CD4-positive, alpha-beta T cell treated with Interleukin-1 beta for 1 hour (primary cell): ENCODE data around the gene BCOR.

Experiments used
- DNase-seq, 2 donors: peaks; one replicate each; pipeline ENCODE4 v3.0.0-alpha.2; 2020 to 2022

The BCOR gene

DNA sequence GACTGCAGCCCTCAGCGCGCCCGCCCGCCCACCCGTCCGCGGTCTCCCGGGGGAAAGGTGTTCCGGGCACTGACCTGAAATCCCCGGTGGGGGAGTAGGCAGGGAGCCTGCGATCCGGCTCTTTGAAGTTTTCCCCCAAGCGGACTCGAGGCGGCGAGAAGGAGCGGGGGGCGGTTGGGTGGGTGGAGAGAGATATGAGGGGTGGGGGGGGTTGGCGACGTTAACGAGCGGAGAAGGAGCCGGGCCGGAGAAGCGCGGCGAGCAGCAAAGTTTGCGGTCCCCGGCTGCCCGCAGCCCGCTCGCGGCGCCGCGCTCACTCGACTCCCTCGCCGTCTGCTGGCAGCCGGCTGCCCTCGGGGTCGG, 636 bp downstream of the BCOR start:
- peak; percentile 29 to 43 for DNase-seq

DNA sequence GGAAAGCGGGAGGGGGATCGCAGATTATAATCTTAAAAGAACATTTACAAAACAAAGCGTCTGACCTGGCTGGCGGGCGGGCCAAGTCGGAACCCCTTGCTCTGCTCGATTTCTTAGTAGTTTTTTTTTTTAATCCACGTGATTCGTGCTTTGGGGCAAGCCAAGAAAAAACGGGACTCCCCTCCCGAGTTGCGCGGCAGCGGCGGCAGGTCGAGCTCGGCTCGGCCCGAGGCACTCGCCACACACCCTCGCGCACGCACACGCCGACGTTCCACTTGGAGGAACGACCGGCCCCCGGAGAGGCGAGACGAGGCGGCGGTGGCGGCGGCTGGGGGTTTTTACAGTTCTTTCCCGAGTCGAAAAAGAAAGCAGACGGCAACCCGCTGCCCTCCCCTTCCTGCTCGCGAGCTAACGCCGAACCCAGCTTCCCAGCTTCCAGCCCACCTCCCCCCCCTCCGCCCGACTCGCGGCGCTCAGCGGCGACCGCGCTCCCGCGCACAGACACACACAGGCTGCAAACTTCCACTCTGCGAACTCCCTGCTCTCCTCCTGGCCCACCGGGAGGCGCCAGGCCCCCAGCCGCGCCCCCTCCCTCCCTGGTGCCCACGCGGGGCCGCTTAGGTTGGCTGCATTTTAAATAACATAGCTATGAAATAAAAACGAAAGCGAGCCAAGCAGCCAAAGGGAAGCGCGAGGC, 1.2 kb downstream of the BCOR start:
- DNase-seq, result peak; percentile 68 to 71

DNA sequence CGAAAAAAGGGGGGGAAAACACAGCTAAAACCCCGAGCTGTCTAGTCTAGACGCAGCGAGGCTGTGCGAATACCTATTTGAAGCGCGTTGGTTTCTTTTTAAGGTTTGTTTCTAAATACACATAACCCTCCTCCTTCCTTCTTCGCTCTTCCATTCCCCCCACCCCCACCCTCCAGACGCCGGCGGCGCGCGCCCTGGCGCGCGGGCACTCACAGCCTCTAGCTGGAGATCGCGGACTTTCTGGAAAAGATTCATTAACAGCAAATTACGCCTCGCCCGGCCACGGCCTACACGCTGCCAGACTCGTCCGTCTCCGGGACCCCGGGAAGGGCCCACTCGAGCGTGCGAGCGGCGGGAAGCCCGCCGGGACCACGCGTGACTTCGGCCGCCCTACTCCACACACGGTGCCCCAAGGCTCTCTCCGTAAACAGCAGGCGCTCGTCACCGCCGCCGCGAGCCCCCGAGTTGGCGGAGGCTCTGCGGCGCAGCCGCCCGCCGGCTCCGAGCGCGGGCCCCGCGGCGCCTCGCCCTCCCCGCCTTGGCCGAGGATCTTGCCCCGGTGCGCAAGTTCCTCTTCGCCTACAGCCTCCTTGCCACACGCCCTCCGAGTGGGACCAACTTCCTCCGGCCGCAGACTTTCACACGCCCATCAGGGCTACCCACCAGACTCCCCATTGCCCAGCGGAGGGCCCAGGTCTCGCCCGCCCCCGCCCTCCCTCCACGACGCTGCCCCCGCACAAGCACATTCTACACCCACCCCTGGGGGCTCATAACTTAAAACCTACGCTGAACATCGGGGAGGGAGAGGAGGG, 2.0 kb downstream of the BCOR start:
- DNase-seq, result peak; percentile 29 to 42

DNA sequence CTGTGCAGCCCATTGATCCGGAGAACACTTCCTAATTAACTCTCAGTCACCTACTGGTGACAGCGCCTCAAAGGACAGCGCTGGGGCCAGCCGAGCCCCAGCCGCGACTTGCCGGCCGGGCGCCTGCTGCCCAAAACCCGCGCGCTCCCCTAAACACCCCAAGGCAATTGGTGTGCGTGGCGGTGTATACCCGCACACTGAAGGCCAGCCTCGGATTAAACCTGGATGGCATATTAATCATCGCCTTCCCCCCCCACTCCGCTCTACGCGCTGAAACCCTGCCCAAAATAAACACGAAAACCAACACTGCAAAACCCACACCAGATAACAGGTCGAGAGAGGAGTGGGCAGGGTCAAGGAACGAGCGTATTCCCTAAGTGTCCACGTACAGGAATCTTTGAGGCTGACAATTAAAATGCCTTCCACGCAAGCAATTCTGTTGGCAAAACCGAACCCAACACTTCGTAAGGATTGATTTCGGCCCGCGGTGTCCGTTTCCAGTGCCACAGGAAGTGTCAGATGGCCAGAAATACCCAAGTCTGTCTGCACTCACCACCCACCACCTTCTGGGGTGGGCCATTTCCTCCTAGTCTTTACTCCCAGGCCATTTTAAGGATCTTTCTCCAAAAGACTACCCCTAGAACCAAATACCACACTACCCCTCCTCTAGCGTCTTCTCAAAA, 2.7 kb downstream of the BCOR start:
- DNase-seq, result no peak

DNA sequence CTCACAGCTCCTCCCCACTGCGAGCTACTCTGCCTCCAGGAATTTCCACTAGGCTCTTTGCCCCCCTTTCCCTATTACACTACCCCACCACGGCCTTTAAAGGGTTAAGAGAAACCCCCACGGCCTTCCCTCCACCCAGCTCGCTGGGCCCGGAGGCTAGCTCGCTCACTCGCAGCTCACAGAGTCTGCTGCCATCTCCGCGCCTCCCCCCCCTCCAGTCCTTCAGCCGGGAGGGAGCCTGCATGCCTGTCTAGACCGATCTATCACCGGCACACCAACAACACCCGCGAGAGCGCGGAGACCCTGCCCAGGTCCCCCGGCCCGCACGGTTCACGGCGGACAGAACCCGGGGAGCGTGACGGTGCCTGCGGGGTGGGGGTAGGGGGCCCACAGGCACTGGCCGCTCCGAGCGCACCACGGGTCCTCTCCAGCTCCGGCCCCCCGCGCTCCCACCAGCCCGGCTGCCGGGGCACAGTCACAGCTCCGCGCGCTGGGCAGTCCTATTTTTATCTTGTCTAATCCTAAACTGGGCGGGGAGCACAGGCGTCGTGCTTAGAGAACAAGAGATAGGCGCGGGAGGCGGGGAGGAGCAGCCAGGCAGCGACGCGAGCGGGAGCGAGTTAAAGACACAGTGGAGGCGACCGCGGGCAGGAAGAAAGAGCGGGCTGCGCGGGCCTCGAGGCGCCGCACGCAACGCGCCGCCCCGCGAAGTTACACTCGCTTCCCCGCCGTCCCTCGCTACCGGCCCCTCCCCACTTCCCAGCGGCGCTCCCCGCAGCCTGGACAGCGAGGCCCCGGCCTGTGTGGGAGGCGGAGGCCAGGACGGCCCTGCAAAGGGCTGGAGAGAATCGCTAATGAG, 3.5 kb downstream of the BCOR start:
- no peak for DNase-seq

DNA sequence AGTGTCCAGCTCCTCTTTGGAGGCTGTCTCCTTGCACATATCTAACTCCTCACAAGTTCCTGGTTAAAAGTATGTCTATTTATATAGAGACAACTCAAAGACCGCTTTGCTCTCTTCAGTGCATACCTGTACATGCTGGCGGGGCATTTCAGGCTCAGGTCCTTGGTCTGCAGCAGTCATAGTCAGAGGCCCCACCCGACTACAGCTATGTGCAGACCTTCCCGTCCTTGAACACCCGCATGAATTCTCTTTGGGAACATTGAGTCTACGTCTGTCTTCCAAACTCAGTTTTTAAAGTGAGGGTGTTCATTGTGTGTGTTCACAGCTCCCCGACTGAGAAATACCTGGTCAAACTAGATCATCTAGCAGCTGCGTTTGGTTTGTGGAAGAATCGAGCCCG, 4.2 kb downstream of the BCOR start:
- no peak for DNase-seq

DNA sequence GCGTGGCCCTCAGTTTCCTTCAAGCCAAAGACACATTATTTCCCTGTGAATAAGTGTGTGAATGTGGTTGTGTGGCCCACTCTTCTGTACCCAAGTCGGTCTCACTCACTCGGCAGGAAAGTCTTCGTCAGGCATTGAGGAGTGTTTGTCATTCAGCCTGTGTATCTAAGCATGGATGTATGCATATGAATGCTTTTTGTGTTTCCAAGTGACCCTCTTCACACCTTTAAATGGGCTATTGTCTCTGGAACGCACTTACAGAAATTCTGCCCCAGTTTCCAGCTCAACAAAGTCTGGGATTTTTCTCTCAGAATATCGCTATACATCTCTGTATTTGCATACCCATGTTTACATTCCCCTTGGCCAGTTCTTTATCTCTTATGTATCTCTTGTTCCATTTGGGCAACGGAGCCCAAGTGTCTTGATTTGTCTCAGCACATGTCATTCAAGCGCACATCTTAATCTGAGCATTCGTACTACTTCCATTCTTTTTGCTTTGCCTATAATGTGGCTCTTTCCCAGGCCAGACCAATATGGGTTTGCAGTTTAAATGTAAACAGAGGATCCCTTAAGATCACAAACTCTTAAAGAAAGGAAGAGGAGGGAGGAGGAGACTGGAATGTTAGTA, 4.8 kb downstream of the BCOR start:
- no peak for DNase-seq

DNA sequence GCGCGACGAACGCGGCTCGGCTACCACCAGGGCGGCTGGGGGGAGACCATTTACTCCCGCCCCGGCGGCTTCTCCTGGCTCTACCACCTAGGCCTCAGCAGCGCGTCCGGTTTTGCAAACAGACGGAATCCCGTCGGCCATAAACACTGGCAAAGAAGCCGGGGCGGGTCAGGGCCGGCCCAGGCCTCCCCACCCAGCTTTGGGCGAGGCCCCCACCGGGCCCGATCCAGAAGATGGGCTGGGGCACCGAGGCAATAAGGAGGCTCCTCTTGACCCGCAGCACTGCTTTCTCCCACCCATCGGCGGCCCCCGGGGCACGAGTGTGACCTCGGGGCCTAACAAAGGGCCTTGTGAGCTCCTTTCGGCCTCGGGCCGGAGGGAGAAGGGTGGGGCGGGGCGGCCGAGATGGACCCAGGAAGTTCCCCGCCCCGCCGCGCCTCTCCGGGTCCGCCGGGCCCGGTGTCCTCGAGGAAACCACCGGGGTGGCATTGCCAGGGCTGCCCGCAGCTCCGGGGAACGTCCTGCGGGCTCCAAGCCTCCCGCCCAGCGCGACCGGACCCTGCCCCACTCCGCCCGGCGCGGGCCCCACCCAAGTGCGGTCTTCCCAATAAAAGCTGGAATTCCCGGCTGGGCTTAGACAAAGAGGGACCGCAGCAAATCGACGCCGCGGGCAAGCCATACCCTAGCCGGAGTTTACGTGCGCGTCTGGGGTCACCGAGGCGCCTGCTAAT, 5.9 kb downstream of the BCOR start:
- DNase-seq, result no peak

DNA sequence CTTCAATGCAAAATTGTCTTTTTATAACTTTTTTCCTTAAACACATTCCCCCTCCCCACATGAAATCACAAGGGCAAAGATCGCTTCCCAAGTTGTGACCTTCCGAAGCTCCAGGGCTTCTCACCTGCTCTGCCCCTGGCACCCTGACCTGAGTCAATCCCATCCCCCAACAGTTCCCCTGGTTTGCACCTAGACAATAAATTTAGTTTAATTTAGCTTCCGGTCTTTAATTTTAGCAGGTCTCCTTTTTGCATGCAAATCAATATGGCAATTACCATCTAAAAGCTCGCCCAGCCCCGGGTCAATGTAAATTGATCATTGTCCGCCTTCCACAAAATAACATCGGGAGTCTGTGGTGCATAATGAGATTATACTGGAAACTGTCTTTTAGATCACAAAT, 6.8 kb downstream of the BCOR start:
- no peak for DNase-seq

DNA sequence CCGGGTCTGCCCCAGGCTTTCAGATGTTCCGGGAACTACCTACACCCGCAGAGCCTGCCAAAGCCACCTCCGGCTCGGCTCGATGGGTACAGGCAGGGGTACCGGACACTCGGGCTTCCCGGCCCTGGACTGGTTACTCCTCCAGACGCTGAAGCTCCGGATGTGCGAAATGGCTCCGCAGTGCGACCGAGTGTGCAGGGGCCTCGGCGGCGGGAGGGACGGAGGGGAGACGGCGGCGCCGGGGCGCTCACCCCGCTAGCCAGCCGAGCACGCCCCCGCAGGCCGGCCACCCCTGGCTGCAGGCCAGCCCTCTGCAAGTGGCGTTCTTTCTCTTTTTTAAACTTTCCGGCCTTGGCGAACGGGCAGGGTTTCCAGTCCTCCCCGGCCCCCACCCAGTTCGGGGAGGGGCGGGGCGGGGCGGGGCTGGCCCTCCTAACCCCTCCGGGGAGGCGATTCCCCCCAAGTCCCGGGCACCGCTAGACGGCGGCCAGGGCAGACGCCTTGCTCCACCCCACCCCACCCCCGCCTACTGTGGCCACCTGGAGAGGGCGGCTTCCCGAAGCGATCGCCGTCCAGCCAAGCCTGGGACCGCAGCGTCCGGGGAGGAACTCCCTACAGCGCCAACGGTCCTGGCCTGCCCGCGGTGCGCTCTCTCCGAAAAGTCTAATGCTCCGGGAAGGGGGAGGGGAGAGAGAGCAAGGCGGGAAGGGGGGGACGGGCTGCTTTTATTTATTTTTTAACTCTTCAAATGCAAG, 7.5 kb downstream of the BCOR start:
- DNase-seq, result no peak

DNA sequence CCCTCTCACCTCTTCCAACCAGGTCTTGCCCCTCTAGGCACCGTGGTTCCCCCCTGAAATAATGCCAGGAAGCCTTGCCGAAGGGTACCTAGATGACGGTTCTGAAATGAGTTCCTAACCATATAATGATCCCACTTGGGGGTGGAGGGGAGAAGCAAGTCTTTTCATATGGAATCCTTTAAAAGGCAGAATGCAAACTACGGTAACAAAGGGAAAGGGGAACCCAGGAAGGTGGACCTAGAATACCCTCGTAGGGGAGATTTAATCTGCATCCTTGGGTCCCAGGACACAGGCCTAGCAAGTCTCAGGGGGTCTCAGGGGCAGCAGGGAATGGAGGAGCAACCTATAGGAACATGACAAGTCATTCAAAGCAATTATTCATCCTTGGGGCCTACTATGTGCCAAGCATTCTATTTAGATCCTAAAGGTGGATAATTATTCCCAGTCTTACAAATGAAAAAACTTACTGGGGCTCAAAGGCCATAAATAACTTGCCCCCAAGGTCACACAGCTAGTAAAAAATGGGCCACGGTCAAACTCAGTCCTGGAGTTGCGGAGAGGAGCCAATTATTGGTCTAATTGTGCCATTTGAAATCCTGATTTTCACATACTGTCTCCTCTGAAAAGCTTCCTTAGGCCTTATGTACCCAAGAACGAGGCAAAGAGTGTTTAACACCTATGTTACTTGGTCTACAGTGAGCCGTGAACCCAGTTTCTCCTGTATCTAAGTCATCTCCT, 8.8 kb downstream of the BCOR start:
- DNase-seq, result no peak

DNA sequence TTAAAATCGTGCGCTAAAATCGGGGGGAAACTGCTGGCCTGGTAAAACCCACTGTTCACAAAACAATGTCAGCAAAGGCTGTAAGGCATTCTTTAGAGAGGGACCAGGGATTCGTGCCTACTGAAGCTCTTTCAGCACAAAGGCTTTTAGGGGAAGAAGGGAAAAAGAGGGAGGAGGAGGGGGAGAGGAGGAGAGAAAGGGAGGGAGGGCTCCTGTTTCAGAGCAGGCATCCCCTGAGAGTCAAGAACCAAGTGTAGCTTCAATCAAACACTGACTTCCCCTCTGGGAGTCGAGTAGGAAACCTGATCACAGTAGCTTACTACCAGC, 9.5 kb downstream of the BCOR start:
- no peak for DNase-seq

DNA sequence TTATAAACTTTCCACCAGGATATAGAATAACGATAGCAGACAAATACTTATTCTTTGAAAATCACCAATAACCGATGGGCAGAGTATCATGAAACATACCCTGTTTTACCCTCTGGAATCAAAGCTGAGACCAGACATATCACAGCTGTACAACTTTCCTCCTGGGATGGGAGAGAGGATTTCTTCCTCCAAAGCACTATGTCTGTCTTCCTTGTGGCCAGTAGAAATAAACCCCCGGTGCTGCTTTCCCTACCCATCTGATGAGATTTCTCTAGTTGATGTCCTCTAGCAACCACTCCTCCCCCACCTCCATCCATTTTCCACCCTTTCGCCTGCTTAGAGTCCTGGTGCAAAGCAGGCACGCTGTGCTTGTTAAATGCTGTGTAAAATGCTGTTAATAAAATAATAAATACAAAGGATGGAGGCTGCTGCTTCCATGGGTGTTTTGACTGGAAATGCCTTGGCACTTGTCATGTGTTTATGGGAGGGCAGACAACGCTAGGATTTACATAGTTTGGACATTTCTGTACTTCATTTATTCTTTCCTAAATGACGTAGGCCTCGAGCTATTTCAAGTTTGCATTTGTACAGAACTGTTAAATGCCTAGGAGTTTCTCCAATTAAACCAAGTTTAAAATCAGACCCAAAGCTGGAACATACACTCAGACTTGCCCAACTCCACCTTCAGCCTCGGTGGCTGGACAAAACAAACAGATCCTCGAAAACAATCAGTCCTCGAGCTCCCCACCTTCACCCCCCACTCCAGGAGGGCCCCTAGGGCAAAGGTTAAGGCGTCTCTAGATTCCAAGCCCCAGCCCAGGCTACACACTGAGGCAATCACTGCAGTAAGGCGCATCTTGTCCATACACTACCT, 10.1 kb downstream of the BCOR start:
- DNase-seq, result no peak

DNA sequence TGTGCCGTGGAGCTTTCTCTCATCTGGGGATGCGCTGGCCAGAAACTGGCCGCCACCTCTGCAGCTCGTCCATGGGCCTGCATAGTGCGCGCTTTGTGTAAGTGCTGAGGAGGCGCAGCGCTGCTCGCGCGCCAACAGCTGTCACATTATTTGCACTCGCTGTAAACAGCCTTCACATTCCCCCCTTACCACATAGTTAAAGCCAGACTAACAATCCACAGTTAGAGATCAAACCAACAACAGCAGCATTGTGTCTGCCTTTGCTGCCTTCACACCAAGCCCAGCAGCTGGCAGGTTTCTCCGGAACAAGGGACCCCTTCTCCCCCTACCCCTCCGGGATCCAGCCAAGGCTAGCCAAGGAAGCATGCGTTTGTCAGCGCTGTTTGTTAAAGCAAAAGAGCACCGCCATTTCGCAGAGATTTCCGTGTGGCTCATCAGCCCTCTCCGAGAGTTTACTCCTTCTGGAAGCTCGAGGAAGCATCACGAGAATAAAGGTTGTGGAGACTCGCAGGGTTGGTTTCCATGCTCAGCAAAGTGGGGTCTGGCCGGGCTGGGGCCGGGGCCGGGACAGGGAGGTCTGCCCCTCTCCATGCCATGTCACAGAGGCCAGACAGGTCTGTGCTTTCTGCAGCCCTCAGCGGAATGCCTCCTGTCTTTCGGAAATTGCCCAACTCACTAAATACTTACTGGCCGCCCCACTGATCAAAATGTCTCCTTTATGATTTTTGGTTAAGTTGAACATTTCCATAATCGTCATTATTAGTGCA, 11.0 kb downstream of the BCOR start:
- no peak for DNase-seq

DNA sequence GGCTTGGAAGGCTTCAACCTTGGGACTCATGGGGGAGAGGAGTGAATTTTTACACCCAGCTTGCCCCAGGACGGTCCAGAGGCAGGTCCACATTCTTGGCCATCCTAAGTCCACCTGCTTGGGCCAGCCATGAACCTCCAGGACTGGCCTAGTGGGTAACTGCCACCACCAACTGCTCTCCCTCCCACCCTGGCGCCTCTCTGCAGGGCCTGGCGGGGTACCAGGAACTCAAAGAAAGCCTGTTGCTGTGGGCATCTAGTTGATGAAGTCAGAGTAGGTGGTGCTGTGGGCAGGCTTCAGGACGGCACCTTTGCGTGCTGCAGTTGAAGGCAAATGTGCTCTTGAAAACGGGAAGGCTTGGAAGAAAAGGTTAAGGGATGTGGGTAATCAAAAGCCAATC, 12.0 kb downstream of the BCOR start:
- no peak for DNase-seq

DNA sequence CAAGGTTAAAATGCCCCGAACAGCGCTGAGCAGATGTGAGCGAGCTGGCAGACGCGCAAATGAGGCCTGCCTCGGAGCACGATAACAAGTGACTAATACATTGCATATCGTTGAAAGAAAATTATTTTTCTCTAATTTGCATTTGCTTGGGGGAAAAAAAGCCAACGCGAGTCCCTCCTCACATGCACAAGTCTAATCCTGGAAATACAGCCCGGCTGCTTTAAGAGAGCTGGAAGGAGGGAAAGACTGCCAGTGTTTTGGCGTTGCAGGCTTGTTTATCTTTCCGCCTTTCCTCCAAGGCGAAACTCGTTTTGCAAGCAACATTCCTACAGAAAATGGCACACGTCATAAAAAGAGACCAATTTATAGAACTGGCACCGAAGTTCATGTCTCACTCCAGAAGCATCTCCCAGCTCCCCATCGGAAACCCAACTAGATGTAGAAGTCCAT, 12.6 kb downstream of the BCOR start:
- DNase-seq, result no peak

DNA sequence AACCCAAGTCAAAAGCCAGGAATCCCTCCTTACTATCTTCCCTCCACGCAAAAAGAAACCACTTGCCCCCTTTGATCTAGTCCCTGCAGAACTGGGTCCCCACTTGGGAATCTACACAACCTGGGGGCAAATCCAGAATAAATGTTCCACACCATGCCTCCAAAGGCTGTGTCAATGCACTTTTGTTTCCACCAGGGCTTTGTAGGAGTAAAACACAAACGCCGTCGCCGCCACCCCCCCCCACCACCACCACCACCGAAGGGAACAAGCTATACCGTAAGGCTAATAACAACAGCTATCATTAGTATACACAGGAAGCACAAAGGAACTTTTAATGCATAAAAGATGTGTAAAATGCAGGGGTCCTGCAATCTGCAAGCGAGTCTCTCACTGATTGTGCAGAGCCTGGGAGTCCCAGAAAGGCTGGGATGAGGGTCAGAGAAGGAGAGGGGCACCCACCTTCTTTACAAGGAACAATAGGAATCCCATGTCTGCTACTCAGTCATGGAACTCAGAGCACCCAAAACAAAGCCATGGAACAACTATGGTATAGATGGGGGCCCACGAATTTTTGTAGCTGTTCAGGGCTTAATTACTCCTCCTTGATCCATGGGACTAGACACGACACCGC, 13.2 kb downstream of the BCOR start:
- DNase-seq, result no peak

DNA sequence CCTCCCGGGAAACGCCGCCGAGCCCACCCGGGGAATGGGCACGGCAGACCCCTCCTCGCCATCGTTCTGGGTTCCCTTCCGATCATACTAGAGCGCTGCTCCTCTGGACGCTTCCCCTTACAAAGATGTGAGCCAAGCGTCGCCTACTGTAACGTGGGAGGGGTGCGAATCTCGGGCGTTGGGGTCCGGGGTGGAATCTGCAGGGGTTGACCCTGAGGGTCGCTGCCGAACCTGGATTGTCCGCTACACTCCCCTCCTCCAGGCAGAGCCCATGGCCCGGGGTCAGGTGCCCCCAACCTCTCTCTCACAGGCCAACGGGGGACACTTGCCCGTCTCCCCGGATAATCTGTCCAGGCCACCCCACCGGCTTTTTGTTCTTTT, 13.8 kb downstream of the BCOR start:
- no peak for DNase-seq
